Measurements from ENCODE around the gene HIRA. TPM values are rescaled to one million over a fixed set of nuclear protein-coding genes. Genes with fewer than 3 reads are reported as not detected.

HIRA gene
- total and polyA plus RNA-seq, 2 experiments from 2014 or later: 9.4 to 58.3 TPM

GRCh38 chr22:19454156-19454555 lies 22.6 kb upstream of the HIRA start (continued):
- TF ChIP-seq ZNF462 (CRISPR knock-in tag; IDR thresholded peaks at IDR 0.05): no peak
- TF ChIP-seq CTCF (conservative IDR thresholded peaks at IDR 0.05; ENCODE audit: low read depth in 2 of 2): no peak

GRCh38 chr22:19453718-19454117 lies 22.2 kb upstream of the HIRA start:
- no peak overlapping the region for H3K4me3 Mint-ChIP-seq
- Histone ChIP-seq H3K27ac (ENCODE audit: low read depth) (no peak overlapping the region), H3K4me1 (ENCODE audit: insufficient read depth) (peaks cover 2% of the 10 kb centered on the region; the same call in 1 of the 2 replicates), H2AFZ (no peak overlapping the region), H3K4me3 (no peak overlapping the region), H3K9me2 (ENCODE audit: insufficient read depth) (no peaks in the 10 kb centered on the region), H4K20me1 (replicated peaks; ENCODE audit: insufficient read depth) (peaks cover 19% of the 10 kb centered on the region), H3F3A (replicated peaks; ENCODE audit: low read depth) (peaks cover 11% of the 10 kb centered on the region; the same call in 1 of the 2 replicates), H3K4me2 (no peak overlapping the region), H3K79me2 (replicated peaks; ENCODE audit: insufficient read depth) (no peaks in the 10 kb centered on the region; the same call in 1 of the 2 replicates), H3K27me3 (ENCODE audit: insufficient read depth) (no peaks in the 10 kb centered on the region), H3K36me3 (ENCODE audit: insufficient read depth) (peaks cover 38% of the 10 kb centered on the region)
- H3K27me3 Mint-ChIP-seq (ENCODE audit: insufficient read depth, low read depth, poor library complexity): peaks cover 2% of the 10 kb centered on the region
- H3K27ac Mint-ChIP-seq: no peak overlapping the region
- no peak for DNase-seq (ENCODE audit: low spot score)
- H3K9me3 Mint-ChIP-seq: no peaks in the 10 kb centered on the region
- ATAC-seq: no peak
- peaks cover 76% of the 10 kb centered on the region for H3K36me3 Mint-ChIP-seq (ENCODE audit: low read depth)
- H3K4me1 Mint-ChIP-seq: peaks cover 8% of the 10 kb centered on the region
- no peak for TF ChIP-seq CREB1 (CRISPR knock-in tag; IDR thresholded peaks at IDR 0.05; ENCODE audit: low read depth)
- TF ChIP-seq ZNF114 (CRISPR knock-in tag; IDR thresholded peaks at IDR 0.05): no peak
- TF ChIP-seq JUNB (IDR thresholded peaks at IDR 0.05; ENCODE audit: unreplicated experiment): no peak
- TF ChIP-seq STAT1 (IDR thresholded peaks at IDR 0.05; ENCODE audit: unreplicated experiment): no peak
- no peak for TF ChIP-seq ZNF331 (CRISPR knock-in tag; IDR thresholded peaks at IDR 0.05; ENCODE audit: low read depth)
- no peak for TF ChIP-seq NANOG (IDR thresholded peaks at IDR 0.05; ENCODE audit: borderline replicate concordance)
- no peak for TF ChIP-seq EZH2 (IDR thresholded peaks at IDR 0.05; ENCODE audit: low read depth, unreplicated experiment)
- no peak for TF ChIP-seq ZNF462 (CRISPR knock-in tag; IDR thresholded peaks at IDR 0.05)
